GM03348 (cell line): ENCODE results near the gene COG6.

Source experiments
- DNase-seq: peaks from one replicate; pipeline ENCODE4 v3.0.0; 2012; ENCODE audit warnings: low spot score

Gene COG6

GRCh38 chr13:39770221-39771090 lies 115.0 kb downstream of the COG6 start:
- DNase-seq: no peak

GRCh38 chr13:39773833-39774232 lies 118.4 kb downstream of the COG6 start:
- peak; percentile 41 for DNase-seq

- DNase-seq: peak; percentile 68
Measured at GRCh38 chr13:39776439-39776838, 121.0 kb downstream of the COG6 start.

GRCh38 chr13:39777021-39777420 lies 121.6 kb downstream of the COG6 start:
- DNase-seq: no peak

- peak; percentile 76 for DNase-seq
Measured at GRCh38 chr13:39777527-39778061, 122.1 kb downstream of the COG6 start.

GRCh38 chr13:39779337-39780265 lies 124.1 kb downstream of the COG6 start:
- no peak for DNase-seq

- no peak for DNase-seq
Measured at GRCh38 chr13:39780711-39781110, 125.2 kb downstream of the COG6 start.

- DNase-seq: no peak
Measured at GRCh38 chr13:39781381-39781780, 125.9 kb downstream of the COG6 start.

GRCh38 chr13:39783051-39783450 lies 127.6 kb downstream of the COG6 start:
- DNase-seq: no peak

GRCh38 chr13:39784347-39784746 lies 128.9 kb downstream of the COG6 start:
- DNase-seq: no peak

- DNase-seq: no peak
Measured at GRCh38 chr13:39786091-39786490, 130.6 kb downstream of the COG6 start.

- no peak for DNase-seq
Measured at GRCh38 chr13:39787086-39787487, 131.6 kb downstream of the COG6 start.

- DNase-seq: no peak
Measured at GRCh38 chr13:39788102-39788501, 132.6 kb downstream of the COG6 start.

GRCh38 chr13:39789451-39789850 lies 134.0 kb downstream of the COG6 start:
- no peak for DNase-seq
